Measurements from ENCODE around the gene HBS1L. TPM values are rescaled to one million over a fixed set of nuclear protein-coding genes. Genes with fewer than 3 reads are reported as not detected.

The HBS1L gene
- polyA plus RNA-seq, 4 donors = 64.1 to 80.5 (median 72.8) TPM

DNA sequence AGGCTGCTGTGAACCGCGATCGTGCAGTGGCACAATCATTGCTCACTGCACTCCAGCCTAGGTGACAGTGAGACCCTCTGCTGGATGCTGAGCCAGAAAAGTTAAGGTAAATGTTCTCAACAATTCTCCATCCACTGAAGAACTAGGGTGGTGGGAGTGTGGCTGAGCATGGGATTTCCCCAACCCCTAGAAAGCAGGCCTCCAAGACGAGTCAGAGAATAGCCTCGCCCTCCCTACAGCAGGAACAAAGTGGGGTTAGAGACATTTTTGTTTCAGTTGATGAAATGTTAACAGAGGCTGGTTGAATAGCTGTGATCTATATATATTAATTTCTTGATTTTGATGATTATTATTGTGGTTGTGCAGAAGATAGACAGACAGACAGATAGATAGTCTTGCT lies 98.6 kb downstream of the HBS1L start:
- DNase-seq (ENCODE audit: low read depth in 4 of 4, low spot score in 3 of 4) = no peak

DNA sequence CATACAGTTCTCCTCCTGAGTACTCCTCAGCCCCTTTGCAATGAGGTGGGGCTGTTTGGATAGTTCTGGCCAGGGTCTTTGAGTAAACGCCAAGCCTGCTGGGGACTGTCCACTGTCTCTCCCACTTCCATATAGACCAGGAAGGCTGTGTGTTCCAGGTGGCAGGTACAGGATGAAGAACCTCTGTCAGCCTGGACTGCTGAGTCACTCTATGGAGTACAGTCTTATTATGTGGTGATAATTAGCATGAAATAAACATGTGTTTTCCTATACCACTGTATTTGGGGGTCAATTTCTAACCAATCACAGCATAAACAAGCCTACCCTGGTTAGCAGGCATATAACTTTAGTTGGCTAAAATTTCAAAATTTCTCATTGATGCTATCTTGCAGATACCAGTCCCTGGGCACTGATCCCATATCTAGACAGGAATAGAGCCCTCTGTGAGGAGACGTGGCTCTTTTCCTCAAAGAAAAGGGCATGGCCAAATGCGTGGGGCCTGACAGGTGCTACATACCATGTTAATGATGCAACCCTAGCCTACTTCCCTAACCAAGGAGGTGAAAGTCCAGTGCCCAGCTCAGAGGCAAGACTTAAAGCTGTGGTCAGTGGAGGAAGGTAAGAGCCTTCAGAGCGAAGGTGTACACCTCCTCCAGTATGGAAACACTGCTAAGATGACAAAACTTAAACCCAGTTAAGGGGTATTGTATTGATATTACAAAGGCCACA lies 100.2 kb downstream of the HBS1L start:
- DNase-seq (ENCODE audit: low read depth in 4 of 4, low spot score in 3 of 4) = no peak

DNA sequence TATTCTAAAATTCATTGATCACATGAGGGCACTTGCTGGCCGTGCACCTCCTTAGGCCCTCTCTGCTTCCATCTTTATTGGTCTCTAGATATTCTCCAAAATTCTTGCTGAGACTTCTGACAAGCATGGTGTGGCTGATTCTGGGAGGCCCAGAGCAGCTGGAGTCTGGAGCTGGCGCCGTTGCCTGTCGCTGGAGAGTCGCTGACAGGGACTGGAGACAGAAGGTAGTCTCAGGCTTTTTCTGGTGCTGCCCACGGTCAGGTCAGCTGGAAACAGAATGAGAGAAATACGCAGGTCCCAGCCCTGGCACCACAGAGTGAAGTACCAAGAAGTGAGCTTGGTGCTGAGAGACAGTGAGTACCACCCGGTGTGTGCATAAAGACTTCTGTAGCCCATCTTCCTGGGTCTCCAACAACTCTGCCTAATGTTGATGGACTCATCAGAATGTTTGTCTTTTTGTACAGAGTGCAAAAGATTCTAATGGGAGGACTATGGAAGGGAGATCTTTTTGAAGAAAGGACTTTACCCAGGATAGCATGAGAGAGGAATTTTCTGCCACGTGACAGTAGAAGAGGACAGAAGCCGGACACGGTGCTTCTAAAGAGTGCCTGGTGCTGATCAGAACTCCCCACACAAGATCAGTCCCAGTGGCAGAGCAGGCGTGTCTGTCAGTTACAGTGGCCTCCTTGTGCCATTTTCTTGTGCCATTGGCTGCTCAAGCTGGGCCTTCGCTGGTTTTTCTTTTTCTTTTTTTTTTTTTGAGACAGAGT lies 102.9 kb downstream of the HBS1L start:
- no peak for DNase-seq (ENCODE audit: low read depth in 4 of 4, low spot score in 3 of 4)

DNA sequence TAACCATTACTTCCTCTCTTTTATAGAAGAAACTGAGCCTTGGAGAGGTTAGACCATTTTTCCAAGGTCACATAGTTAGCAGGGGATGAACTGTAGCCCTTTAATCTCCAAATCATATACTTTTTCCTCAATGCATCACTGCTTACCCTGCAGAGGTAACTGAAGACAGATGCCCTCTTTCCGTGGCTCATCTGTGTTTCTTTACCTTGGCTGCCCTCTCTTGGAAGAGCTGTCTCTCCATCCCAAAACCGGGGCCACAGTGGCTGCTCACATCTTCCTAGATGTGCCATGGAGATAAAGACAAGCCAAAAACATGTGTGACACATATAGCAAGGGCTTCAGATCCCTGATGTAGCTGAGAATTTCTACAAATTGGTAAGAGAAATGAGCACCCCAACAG lies 104.1 kb downstream of the HBS1L start:
- DNase-seq (ENCODE audit: low read depth in 4 of 4, low spot score in 3 of 4) = no peak

DNA sequence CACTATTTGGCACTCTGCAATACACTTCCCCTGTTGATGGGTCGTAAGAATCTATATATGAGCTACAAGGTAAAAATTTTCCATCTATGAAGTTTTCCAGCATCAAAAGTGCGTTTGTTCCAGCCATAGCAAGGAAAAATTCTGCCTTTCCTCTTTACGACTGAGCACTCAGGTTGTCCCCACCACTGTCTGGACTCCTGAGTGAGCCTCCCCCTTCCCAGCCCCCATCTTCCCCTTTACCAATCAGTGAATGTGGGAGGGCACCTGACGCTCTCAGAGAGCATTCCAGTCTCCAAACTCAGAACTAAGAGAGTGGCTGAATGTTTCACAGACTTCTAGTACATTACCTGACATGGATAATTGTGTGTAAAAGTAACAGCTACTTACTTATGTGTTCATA lies 104.7 kb downstream of the HBS1L start, which contains the start of gene ALDH8A1:
TSS of gene ALDH8A1 (minus strand) at position 175 of the 400 bp plus-strand sequence. CDS start at position 127, 48 bp downstream.
- peak in 1 of 4 donors; percentile 12 for DNase-seq (ENCODE audit: low read depth in 4 of 4, low spot score in 3 of 4)

DNA sequence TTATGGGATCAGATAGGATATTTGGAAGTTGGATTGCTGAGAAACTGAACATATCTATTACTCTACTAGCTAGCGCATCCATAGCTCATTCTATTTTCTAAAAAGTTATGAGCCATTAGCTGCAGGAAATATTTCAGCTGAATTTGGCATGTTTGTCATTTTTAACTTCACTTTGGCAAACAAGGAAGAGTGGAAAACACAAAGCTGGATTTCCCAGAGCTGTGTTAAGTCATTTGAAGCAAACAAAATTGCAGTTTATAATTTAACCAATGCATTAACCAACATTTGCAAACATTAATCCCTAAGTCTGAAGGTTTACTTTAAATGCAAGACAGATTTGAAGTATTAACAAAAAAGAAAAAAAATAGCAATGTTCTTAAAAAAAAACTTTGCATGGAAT lies 105.9 kb downstream of the HBS1L start:
- DNase-seq (ENCODE audit: low read depth in 4 of 4, low spot score in 3 of 4) = no peak

DNA sequence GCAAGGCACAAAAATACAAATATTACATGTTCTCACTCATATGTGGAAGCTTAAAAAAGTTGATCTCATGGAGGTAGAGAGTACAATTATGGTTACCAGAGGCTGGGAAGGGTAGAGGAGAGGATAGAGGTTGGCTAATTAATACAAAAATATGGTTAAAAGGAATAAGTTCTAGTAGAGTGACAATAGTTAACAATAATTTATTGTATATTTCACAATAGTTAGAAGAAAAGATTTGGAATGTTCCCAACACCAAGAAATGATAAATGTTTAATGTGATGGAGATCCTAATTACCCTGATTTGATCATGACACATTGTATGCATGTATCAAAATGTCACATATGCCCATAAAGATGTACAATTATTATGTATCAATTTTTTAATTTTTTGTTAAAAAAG lies 106.5 kb downstream of the HBS1L start:
- no peak for DNase-seq (ENCODE audit: low read depth in 4 of 4, low spot score in 3 of 4)

DNA sequence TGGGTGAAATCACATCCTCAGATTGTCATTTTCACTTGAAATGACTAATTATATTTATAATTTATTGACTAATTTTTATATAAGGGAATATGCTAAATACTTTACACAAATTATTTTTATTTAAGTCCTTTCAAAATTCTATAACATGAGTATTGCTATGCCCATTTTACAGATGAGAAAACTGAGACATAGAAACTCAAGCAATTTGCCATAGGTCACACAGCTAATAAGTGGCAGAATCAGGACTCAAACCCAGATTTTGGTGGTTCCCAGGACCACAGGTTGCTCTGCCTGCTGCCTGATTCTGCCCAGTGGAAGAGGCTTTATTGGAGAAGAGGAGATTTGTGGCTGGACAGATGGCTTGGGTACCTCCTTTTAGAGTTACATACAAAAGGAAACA lies 109.6 kb downstream of the HBS1L start:
- no peak for DNase-seq (ENCODE audit: low read depth in 4 of 4, low spot score in 3 of 4)

DNA sequence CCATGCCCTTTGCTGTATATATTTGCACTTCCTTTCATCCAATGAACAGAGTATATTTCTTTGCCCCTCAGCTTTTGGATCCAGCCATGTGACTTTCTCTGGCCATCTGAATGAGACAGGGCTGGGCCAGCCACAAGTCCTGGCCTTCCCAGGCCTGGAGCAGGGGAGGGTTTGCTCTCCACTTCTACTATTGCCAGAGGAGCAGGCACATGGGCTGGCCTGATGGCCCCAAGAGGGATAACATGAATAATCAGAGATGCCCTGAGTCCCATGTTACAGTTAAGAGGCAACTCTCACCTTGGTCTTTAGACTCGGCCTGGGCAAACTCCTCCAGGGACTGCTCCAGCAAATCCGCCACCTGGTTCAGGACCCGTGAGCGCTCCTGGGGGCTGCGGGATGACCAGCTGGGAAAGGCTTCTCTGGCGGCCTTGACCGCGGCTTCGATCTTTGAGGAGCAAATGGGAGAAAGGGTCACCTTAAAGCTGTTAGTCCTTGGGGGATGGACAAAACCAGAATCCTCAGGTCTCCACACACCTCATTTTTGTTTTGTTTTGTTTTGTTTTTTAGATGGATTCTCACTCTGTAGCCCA lies 111.0 kb downstream of the HBS1L start:
- no peak for DNase-seq (ENCODE audit: low read depth in 4 of 4, low spot score in 3 of 4)

DNA sequence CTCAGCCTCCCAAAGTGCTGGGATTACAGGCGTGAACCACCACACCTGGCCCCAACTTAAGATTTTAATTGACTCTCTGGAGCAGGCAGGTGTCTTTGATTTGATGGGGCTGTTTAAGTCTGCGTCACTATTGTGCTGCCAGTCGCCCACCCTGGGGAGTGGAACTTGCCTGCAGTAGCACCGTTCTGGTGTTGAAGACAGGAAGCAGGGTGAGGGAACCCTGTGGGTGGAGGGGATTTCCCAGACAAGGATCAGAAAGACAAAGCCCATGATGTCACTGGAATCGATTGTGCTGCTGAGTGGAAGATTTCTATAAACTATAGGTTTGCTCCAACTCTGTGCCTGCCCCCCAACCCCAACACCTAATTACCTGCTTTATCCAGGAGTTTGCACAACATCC lies 115.7 kb downstream of the HBS1L start:
- DNase-seq (ENCODE audit: low read depth in 4 of 4, low spot score in 3 of 4) = no peak

DNA sequence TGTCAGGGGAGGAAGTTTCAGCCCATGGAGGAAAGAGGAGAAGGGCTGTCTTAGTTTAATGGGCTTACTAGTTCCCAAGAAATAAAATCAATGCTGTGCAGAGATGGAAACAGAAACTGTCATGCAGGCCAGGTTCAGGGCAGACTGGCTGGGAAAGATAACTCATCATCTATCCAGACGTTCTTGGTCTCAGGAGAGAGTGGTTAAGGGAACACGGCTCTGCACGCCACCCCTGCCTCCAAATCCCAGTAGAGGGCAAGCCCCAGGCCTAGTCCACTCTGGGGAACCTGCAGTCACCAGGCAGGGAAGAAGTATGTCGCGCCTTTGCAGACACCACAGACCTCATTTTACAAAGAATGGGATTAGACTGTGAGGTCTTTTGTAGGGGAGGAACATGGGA lies 117.2 kb downstream of the HBS1L start:
- DNase-seq (ENCODE audit: low read depth in 4 of 4, low spot score in 3 of 4) = no peak

DNA sequence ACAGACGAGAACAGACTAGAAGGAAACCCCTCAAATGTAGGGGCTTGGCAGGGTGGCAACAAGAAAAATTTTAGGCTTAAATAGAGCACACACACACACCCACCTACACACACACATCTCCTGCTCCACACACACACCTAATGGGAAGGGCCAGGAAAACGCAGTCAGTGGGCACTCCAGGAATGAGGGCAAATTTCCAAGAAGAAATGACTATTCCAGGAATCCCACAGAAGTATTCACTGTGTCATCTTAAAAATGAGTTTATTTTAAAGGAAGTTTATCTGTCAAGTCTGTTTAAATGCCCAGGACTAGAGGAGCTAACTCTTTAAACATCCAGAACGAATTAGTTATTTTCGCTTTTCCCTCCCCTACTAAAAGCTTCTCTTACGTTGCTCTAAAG lies 117.7 kb downstream of the HBS1L start:
- no peak for DNase-seq (ENCODE audit: low read depth in 4 of 4, low spot score in 3 of 4)

DNA sequence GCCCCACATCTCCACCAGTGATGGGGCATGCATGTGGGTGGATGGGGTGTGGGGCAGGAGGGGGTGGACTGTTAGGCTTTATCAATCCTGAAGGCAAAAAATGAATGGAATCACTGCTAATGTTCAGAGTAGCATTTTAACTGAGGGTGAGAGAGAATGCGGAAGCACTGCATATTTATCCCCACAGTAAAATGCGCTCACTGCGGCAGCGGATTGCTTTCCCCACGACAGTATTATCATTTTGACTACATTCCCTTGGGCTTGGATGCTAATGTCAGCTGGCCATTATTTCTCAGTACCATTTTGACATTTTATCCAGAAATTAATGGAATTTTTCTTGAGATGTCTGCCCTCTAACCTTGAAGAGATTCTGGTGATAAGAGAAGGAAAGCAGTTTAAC lies 118.1 kb downstream of the HBS1L start:
- no peak for DNase-seq (ENCODE audit: low read depth in 4 of 4, low spot score in 3 of 4)

DNA sequence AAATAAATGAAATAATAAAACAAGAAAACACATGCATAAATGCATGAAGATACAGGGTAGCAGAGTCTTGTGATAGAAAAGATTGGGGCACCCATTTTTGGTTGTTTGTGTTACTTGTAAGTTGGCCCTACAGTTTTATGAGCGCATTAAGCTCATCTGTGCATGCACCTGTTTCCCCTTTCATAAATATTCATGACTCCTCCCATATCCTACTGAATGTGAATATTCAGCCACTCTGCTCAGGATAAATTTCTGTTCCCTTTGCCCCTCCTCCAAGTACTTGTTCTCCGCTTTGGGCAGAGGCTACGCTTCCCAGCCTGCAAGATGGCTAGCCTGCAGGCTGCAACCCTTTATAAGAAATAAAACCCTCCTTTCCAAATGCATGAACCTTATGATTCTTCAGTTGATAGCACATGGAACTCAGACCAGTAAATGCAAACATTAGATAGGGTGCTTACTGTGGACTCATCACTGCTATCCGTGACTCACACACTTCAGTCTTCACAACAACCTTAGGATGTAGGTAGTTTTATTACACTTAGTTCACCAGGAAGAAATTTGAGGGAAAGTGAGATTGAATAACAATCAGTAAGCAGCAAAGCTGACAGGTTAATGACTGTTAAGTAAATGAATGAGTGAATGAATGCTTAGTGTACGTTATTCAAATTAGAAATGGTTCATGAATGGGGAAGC lies 119.7 kb downstream of the HBS1L start:
- DNase-seq (ENCODE audit: low read depth in 4 of 4, low spot score in 3 of 4) = no peak

DNA sequence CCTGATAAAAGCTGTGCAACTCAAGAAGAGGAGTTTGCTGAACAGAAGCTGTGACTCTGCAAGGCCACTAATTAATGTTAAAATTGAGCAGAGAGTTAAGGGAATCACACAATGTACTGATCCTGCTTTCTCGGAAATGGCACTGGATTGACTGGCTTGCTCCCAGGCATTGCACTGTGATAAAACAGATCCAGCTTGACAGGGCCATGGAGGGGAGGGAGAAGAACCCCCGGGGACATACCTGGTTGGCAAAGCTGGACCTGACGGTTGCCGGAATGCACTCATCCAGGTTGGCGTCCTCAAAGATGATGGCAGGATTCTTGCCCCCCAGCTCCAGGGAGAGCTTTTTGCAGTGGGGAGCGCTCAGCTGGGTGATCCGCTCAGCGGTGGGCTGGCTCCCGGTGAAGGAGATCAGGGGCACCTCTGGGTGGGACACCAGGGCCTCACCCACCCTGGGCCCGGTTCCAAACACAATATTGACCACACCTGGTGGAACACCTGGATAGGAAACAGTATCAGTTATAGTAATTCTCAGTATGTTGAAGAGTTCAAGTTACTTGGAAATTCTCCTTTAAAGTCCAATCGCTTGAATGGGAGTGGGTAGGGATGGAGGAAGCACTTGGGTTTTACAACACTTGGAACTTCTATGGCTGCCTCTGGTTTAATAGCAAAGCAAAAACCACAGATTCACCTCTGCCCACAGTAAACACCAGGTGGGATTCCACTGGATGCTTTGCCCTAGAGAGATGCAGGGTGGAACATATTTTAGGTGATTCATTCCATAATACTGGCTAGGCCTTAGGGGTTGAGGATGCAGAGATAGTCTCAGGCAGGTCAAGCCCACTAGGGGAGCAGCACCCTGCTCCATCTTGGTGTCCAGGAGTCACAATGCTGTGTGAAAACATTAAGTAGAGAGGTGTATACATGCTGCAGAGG lies 121.8 kb downstream of the HBS1L start:
- DNase-seq (ENCODE audit: low read depth in 4 of 4, low spot score in 3 of 4) = no peak

DNA sequence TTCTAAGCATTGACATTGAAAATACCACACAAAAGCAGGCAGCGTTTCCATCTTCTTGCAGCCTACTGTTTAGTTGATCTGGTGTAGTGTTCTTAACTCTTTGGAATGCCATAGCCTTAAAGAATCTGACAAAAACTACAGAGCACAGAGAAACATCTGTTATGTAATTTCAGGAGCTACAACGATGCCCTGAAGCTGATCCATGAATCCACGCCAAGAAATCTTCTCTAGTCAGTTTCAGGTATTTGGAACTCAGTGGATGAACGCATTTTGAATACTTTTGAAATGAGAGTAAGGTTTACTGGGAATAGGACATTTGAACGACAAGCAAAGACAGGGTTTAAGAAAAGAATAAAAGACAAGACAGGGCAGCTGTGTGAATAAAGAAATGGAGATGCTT lies 122.5 kb downstream of the HBS1L start:
- no peak for DNase-seq (ENCODE audit: low read depth in 4 of 4, low spot score in 3 of 4)

DNA sequence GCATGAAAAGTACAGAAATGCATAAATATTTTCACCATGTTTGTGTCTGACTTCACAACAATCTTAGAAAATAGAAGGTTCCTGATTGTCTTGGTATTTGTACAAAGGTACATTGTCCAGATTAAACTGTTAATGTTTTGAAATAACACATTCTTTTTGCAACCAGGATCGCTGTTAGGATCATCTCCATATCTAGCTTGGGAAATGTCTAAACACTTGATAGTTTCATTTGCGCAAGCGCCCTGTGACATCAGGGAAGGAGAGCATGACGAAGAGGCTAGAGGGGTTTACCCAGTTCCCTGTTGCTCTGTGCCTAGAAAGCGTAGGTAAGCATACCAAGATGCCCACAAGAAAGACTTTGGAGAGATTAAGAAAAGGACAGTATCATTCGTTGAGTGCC lies 124.2 kb downstream of the HBS1L start:
- no peak for DNase-seq (ENCODE audit: low read depth in 4 of 4, low spot score in 3 of 4)

DNA sequence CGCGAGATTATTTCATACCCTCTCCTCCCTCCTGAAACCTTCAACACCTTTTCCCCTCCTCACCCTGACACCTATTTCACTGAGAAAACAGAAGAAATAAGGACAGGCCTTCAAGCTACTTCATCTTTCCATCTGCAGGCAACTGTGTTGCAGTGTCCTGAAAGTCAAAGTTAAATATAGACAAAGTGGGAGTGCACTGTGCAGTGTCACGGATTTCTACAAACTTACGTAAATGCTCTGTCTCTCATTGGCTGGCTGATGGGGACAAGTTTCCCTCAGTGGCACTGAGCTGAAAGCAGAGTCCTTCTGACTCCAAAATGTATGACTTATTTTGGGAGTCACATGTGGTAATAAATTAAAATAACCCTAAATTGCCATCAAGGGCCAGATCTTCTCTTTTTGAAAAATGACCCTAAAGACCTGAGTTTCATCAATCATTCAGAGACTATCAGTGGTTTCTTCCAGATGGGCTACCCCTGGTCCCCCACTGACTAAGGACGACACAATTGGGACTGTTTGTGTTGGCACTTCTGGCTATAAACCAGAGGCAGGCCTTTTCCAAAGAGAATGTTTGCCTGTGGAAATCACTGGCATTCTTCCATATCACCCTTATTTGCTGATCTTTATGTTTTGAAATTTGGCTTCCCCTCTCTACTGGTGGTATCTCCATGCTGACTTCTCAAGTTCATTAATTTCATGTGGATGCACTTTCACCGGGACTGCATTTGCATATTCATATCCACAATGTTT lies 126.3 kb downstream of the HBS1L start:
- DNase-seq (ENCODE audit: low read depth in 4 of 4, low spot score in 3 of 4) = no peak

DNA sequence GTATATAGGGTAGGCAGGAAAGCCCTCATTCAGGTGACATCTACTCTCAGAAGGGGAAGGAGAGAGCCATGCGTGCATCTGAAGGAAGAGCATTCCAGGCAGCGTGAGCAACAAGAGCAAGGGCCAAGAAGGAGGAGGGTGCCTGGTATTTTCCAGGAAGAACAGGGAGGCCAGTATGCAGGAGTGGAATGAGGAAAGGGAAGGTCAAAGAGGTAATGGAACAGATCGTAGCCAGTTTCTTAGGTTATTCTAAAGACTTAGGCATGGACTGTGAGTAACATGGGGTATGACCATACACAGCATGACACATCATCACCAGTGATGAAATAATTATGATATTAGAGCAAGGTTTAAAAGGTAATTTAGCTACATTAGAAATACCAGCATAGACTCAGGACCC lies 128.8 kb downstream of the HBS1L start:
- no peak for DNase-seq (ENCODE audit: low read depth in 4 of 4, low spot score in 3 of 4)

Measured in right renal pelvis (tissue), 4 donors.